Hepatic stellate cell (primary cell): ENCODE measurements around the gene ASMT.
"Not testable (repeated sequence)": the region's sequence is repeated elsewhere in the genome, so short reads cannot be mapped to it uniquely, and the experiment has no call there.

Source experiments
- DNase-seq: peaks from one replicate; pipeline ENCODE4 v3.0.0; 2011; ENCODE audit warnings: low spot score

The ASMT gene

GRCh38 chrX:1652011-1652811 lies 37.4 kb downstream of the ASMT start:
- DNase-seq: peak; percentile 60

- DNase-seq: no peak
These were observed 41.5 kb downstream of the ASMT start for GRCh38 chrX:1656379-1656778.

GRCh38 chrX:1657367-1658070 lies 42.7 kb downstream of the ASMT start:
- no peak for DNase-seq

DNA sequence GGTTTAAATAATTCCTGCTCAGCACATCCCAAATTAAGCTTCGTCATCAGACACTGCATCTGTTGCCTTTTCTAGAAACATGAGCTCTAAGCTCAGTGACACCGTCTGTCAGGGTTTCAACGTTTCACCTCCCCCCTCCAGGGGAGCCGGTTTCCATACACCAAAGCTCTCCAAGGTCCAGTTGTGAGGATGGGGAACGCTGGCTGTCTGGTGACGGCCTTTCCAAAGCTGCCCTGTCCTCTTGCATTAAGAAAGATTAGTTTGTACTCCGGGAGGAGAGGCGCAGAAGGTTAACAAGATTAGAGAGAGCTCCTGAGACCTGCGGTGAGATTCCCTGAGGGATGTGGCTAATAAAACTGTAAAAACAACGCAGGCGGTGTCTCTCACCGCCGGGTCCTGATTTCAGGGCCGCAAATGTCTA lies 43.2 kb downstream of the ASMT start:
- no peak for DNase-seq

GRCh38 chrX:1659664-1660461 lies 45.0 kb downstream of the ASMT start:
- DNase-seq: no peak

DNA sequence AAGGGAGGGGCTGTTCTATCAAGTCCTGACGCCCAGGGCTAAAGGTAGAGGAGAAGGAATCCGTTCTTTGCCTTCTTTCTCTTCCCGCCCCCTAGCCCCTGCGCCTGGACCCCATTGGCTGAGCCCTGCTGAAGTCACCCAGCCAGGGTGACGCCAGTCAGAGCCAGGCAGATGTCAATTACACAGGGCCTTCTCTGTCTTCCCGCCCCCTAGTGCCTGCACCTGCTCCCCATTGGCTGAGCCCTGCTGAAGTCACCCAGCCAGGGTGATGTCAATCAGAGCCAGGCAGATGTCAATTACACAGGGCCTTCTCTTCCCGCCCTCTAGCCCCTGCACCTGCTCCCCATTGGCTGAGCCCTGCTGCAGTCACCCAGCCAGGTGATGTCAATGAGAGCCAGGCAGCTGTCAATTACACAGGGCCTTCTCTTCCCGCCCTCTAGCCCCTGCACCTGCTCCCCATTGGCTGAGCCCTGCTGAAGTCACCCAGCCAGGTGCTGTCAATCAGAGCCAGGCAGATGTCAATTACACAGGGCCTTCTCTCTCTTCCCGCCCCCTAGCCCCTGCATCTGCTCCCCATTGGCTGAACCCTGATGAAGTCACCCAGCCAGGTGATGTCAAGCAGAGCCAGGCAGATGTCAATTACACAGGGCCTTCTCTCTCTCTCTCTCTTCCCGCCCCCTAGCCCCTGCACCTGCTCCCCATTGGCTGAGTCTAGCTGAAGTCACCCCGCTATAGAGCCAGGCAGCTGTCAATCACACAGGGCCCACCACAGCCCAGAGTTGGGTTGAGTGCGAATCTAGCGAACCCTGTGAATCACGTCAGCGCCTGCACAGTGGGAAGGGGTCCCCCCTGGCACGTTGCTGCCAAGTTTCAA lies 46.4 kb downstream of the ASMT start:
- no peak for DNase-seq

DNA sequence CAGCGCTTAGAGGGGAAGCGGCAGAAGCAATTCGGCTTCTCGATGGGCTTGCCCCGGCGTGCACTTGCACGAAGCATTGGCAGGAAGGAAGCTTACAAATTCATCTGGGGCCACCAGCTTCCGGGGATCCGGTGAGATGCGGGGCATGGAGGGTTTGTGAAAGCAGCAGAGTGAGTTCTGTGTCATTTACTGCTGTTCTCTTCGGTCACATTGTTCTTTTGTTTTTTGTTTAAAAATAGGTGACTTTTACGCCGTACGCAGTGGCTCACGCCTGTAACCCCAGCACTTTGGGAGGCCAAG lies 47.0 kb downstream of the ASMT start:
- DNase-seq: no peak

DNA sequence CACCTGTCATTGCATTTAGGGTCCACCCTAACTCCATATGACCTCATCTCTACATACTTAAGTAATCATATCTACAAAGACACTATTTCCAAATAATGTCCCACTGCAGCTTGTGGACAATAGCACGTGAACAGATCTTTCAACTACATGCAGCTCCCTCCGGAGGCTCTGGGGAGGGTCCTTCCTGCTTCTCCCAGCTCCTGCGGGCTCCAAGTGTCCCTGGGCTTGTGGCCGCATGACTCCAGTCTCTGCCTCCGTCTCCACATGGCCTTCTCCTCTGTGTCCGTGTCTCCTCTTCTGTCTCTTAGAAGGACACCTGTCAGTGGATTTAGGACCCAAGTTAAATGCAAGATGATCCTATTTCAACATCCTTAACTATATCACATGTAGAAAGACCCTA lies 52.7 kb downstream of the ASMT start:
- DNase-seq: no peak

DNA sequence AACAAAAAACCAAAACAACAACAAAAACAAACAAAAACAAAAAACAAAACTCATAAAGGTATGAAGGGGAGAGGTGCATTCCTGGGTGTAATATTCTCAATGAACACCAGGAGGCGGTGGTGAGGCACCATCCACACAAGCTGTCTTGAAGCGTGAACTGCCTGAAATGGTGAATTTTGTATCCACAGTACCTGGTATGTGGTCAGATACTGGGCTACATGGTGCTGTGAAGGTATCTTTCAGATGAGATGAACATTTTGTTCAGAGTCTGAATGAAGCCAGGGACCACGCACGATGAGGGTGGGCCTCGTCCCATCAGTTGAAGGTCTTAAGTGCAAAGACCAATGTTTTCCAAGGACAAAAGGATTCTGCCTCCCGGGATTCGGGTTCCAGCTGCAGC lies 58.5 kb downstream of the ASMT start:
- no peak for DNase-seq

- no peak for DNase-seq
These were observed 62.0 kb downstream of the ASMT start for GRCh38 chrX:1676866-1677265.

DNA sequence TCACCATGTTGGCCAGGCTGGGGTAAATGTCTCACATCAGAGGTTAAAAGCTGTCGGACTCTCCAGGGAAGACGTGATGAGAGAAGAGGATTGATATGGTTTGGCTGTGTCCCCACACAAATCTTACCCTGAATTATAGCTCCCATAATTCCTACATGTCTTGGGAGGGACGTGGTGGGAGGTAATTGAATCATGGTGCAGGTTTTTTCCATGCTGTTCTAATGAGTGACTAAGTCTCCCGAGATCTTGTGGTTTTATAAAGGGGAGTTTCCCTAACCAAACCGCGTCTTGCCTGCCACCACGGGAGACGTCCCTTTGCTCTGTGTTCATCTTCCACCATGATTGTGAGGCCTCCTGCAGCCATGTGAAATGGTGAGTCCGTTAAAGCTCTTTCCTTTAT lies 64.4 kb downstream of the ASMT start:
- DNase-seq: no peak

DNA sequence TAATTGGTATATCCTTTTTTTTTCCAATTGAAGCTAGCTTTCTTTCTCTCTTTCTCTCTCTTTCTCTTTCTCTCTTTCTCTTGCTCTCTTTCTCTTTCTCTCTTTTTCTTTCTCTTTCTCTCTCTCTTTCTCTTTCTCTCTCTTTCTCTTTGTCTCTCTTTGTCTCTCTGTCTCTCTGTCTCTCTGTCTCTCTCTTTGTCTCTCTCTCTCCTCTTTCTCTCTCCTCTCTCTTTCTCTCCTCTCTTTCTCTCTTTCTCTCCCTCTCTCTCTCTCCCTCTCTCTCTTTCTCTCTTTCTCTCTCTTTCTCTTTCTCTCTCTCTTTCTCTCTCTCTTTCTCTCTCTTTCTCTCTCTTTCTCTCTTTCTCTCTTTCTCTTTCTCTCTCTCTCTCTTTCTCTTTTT lies 66.6 kb downstream of the ASMT start:
- DNase-seq: no peak

DNA sequence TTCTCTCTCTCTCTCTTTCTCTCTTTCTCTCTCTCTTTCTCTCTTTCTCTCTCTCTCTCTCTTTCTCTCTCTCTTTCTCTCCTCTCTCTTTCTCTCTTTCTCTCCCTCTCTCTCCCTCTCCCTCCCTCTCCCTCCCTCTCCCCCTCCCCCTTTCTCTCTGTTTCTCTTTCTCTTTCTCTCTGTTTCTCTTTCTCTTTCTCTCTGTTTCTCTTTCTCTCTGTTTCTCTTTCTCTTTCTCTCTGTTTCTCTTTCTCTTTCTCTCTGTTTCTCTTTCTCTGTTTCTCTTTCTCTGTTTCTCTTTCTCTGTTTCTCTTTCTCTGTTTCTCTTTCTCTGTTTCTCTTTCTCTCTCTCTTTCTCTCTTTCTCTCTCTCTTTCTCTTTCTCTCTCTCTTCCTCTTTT lies 67.0 kb downstream of the ASMT start:
- not testable (repeated sequence) for DNase-seq

DNA sequence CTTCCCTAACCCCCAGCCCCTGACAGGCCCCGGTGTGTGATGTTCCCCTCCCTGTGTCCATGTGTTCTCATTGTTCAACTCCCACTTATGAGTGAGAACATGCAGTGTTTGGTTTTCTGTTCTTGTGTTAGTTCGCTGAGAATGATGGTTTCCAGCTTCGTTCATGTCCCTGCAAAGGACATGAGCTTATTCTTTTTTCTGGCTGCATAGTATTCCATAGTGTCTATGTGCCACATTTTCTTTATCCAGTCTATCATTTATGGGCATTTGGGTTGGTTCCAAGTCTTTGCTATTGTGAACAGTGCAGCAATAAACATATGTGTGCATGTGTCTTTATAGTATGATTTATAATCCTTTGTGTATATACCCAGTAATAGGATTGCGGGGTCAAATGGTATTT lies 67.6 kb downstream of the ASMT start:
- DNase-seq: not testable (repeated sequence)

DNA sequence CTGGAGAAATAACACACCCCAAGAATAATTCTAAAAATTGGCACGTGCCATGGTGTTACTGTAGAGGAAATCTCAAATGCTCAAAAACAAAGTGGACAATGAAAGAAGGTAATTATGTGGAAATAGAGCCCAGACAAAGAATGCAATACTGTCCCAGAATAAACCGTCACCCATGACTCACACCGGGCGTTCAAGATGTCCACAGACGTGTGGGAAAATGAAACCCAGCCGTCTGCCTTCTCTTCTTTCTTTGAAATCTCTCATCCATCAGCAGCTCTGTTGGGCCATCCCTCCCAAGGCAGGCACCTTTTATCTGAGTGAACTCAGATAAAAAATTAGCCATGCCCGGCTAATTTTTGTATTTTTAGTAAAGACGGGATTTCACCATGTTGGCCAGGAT lies 70.0 kb downstream of the ASMT start:
- DNase-seq: not testable (repeated sequence)

DNA sequence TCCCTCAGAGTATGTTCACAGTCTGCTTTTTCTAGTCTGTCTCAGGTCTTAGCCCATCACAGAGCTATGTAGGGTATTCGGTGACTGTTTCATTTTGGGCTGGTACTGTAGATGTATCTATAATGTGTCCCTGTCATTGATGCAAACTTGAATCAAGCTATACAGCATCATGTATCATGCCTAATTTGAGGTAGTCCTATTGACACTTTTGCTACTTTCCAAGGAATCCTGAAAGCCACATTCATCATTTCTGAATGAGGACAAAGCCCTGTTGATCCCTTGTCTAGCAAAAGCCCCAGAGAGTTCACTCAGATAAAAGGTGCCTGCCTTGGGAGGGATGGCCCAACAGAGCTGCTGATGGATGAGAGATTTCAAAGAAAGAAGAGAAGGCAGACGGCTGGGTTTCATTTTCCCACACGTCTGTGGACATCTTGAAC lies 70.6 kb downstream of the ASMT start:
- not testable (repeated sequence) for DNase-seq

DNA sequence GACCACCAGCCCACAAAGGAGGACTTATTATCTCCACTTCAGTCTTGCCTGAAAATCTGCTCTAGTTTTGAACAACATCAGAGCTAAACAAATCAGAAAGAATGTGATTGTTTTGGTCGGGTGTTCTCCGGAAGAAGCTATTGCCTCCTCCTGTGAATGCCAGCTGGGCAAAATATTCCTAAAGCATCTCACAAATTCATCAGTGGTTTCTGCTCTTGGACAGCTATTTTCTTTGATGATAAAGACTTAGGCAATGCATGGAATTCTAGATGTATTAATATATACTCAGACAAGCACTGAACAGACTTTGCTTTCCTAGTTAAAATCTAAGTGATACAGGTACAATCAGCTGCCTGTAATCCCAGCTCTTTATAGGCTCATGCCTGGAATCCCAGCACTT lies 71.8 kb downstream of the ASMT start:
- DNase-seq: no peak
